DMS 273 (cell line): ENCODE data around the gene NF1.
"Not testable (repeated sequence)": the region's sequence is repeated elsewhere in the genome, so short reads cannot be mapped to it uniquely, and the experiment has no call there.

Experiments used
- DNase-seq: peaks from one replicate; lab custom pipeline; 2025; ENCODE audit not compliant: unreplicated experiment; lab: John Stamatoyannopoulos, UW

The NF1 gene

GRCh38 chr17:31379597-31380205 lies 284.9 kb downstream of the NF1 start:
- no peak for DNase-seq

- DNase-seq: no peak
These were observed 286.4 kb downstream of the NF1 start for GRCh38 chr17:31381165-31381668.

- DNase-seq: not testable (repeated sequence)
These were observed 288.0 kb downstream of the NF1 start for GRCh38 chr17:31382668-31383275.

GRCh38 chr17:31383488-31383887 lies 288.7 kb downstream of the NF1 start:
- not testable (repeated sequence) for DNase-seq

GRCh38 chr17:31385428-31386285 lies 290.9 kb downstream of the NF1 start:
- DNase-seq: no peak

- DNase-seq: peak; percentile 39
These were observed 291.8 kb downstream of the NF1 start for GRCh38 chr17:31386542-31387075.

- DNase-seq: no peak
These were observed 292.7 kb downstream of the NF1 start for GRCh38 chr17:31387438-31387837.

GRCh38 chr17:31388351-31388750 lies 293.6 kb downstream of the NF1 start:
- DNase-seq: no peak

GRCh38 chr17:31388770-31389656 lies 294.2 kb downstream of the NF1 start:
- DNase-seq: peak; percentile 77

GRCh38 chr17:31389657-31390381 lies 295.0 kb downstream of the NF1 start:
- no peak for DNase-seq

GRCh38 chr17:31390426-31390747 lies 295.6 kb downstream of the NF1 start:
- DNase-seq: no peak

- DNase-seq: no peak
These were observed 296.1 kb downstream of the NF1 start for GRCh38 chr17:31390748-31391495.

- peak; percentile 74 for DNase-seq
These were observed 296.7 kb downstream of the NF1 start, which contains the start of gene RAB11FIP4 for GRCh38 chr17:31391496-31391949. Gene RAB11FIP4 (plus strand): TSS chr17:31391675. CDS start chr17:31391853, 178 bp downstream.

GRCh38 chr17:31392002-31392855 lies 297.5 kb downstream of the NF1 start:
- peak; percentile 57 for DNase-seq

GRCh38 chr17:31392856-31393748 lies 298.3 kb downstream of the NF1 start:
- no peak for DNase-seq

GRCh38 chr17:31393749-31394146 lies 299.0 kb downstream of the NF1 start:
- DNase-seq: no peak

GRCh38 chr17:31394544-31394943 lies 299.8 kb downstream of the NF1 start:
- peak; percentile 35 for DNase-seq
